Measurements from ENCODE around the gene GAB2. TPM values are rescaled to one million over a fixed set of nuclear protein-coding genes. Genes with fewer than 3 reads are reported as not detected.

GAB2 gene
- total RNA-seq, 1 experiment from 2014 or later: 5.0 TPM

GRCh38 chr11:78427615-78428265 is 10.1 kb upstream of the GAB2 start:
- DNase-seq (ENCODE audit: low read depth): no peak

GRCh38 chr11:78426845-78427244 is 9.2 kb upstream of the GAB2 start:
- DNase-seq (ENCODE audit: low read depth): no peak

DNA sequence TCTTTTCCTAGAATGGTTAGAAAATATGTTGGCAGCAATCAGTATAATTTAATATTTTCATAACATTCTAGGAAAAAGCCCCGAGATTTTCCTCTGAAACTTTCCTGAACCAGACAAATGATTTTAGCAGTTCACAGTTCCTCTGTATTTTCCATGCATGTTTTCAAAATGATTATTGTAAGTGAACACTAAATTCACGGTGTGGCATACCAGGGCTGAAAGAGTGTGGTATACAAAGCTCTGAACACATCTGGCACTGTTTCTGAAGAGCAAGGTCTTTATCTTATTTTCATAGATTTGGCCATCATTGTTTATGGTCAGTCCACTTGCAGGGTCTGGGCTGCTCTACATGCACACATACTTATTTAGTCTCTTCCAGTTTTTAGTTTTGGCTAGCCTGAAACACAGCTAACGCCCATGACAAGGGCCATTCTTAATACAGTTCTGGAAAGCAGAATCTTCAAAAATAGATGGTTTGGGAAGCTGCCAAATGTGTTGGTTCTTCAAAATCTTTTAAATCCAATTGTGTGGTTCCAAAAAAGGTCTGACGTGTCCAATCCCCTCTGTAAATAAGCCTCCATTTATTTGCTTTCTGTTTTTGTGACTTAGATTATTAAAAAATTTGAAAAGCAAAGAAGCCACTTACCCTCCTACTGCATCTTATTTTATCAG is 7.9 kb upstream of the GAB2 start:
- DNase-seq (ENCODE audit: low read depth): no peak

DNA sequence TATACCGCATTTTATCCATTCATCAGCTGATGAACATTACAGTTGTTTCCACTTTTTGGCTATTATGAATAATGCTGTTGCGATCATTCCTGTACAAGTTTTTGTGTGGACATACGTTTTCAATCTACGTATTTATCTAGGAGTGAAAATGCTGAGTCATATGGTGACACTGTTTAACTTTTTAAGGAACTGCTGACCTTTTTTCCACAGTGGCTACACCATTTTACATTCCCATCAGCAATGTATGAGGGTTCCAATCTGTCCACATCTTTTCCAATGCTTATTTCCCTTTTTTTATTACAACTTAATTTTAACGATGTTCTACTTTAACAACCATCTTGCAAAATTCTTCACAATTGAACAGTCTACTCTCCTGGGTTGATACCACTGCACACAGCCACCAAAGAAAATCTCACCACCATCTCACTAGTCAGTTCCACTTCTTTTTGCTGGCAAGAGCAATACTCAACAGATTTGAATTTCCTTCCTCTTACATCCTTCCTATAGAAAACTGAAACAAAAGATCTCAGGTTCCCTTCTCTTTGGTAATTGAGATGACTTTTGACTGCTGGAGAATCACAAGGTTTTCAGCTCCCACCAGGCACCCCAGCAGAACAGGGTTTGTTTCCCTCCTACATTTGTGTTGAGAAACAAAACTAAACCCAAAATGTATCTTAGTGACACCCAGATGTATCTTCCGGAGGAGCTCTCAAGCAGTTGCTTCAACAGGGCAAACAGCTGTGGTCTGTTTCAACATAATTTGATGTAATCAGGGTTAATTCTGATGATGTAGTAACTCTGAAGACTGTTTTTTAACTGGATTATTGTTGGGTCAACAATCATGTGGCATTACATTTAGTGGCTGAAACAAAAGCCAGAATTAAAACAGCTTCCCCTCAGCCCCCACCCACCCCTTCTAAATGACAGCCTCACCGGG is 7.0 kb upstream of the GAB2 start:
- peak; percentile 29 for DNase-seq (ENCODE audit: low read depth)

GRCh38 chr11:78423241-78423640 is 5.6 kb upstream of the GAB2 start:
- DNase-seq (ENCODE audit: low read depth): no peak

DNA sequence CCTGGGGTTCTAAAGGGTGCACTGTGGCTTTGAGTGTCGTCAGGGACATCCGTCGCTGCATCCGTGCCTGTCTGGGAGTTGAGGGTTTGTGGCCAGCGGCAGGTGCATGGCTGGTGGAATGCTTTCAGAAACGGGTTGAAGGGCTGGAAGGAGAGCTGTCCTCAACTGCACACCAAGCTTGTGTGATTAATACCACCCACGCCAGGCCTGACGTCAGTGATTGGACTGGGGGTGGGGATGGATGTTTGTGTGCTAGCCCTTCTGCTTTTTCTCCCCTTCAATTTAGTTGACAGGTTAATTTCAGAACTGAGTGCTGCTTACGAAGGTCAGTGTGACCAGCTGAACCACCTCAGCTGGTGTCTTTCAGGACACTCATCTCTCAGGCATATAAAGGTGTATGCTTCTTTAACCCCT is 3.2 kb upstream of the GAB2 start:
- DNase-seq (ENCODE audit: low read depth): peak; percentile 14

- peak; percentile 75 for DNase-seq (ENCODE audit: low read depth)
These were observed 2.7 kb upstream of the GAB2 start for GRCh38 chr11:78420255-78420764.

GRCh38 chr11:78419327-78419726 is 1.7 kb upstream of the GAB2 start:
- peak; percentile 80 for DNase-seq (ENCODE audit: low read depth)

DNA sequence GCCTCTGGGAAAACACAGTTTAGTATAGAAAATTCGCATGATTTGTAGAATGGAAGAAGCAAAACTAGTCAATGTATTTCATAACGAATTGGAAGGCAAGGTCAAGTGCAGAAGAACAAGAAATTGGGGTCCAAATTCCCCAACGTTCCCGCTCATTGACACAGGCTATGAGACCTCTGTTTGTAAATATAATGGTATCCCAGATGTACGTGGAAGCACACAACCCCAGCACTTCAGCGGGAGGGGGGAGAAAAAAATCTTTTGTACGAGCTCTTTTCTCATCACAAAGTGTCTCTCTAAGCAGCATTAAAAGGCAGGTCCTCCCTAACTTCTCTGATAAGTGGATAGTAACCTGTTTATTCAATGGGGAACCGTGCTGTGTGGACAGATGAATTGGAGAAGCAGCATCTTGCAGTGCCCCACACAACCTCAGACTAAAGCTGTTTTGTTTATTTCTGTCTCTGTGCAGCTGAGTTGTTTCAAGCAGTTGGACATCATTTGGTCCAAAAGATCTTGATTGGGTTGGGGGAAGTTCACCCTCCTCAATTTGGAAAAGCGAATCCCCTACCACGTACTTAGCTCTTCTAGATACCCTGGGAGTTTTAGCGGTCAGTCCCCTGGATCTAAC is 1.1 kb upstream of the GAB2 start:
- no peak for DNase-seq (ENCODE audit: low read depth)

- DNase-seq (ENCODE audit: low read depth): peak; percentile 78
These were observed 416 bp upstream of the GAB2 start for GRCh38 chr11:78417888-78418583.

GRCh38 chr11:78416285-78417174 is 1.1 kb downstream of the GAB2 start:
- peak; percentile 86 for DNase-seq (ENCODE audit: low read depth)

DNA sequence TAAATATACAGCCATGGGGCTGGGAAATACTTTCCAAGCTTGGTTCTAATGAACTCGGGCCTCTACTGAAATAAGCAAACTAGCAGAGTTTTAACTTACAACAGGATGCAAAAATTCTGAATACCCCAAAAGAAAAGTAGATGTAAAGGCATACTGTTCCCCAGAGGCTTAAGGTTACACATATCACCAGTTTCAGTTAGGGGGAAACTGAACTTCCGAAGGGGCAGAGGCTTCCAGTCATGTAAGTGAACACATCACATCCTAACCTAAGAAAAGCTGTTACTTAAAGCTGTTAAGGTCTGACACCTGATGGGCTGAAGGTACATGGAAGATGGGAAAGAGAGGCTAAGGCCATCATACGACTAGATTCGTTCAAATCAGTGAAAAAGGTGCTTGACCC is 2.3 kb downstream of the GAB2 start:
- DNase-seq (ENCODE audit: low read depth): no peak

DNA sequence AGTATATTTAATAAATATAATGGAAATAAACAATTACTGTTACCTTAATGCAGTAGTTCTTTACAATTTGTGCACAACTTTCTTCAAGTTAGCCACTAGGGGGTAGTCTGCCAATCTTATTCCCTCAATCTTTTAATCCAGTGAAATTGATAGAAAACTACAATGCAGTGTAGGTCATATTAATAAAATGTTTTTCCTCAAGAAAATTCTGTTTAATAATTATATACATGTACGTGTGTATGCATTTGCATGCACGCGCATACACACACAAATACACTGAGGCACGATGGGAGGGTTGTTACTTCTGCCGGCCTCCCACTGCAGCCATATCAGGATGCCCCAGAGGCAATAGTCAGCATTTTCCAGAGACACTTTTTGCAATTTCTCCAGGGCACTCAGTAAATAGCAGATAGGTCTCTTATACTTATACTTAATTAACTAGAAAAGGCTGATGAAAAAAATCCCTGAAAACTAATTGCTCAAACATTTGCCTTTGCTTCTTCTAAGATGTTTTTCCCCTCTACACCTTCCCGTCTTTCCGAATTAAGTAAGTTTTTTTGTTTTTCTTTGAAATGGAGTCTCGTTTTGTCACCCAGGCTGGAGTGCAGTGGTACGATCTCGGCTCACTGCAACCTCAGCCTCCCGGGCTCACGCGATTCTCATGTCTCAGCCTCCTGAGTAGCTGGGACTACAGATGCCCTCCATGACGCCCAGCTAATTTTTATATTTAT is 3.1 kb downstream of the GAB2 start:
- DNase-seq (ENCODE audit: low read depth): peak; percentile 31

DNA sequence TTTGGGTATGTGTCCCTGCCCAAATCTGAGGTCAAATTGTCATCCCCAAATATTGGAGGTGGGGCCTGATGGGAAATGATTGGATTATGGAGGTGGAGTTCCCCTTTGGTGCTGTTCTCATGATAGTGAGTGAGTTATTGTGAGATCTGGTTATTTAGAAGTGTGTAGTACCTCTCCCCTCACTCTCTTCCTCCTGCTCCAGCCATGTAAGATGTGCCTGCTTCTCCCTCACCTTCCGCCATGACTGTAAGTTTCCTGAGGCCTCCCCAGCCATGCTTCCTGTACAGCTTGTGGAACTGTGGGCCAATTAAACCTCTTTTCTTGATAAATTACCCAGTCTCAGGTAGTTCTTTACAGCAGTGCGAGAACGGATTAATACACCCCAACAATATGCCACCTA is 9.0 kb downstream of the GAB2 start:
- DNase-seq (ENCODE audit: low read depth): no peak

- no peak for DNase-seq (ENCODE audit: low read depth)
These were observed 10.9 kb downstream of the GAB2 start for GRCh38 chr11:78406568-78407196.

- no peak for DNase-seq (ENCODE audit: low read depth)
These were observed 11.8 kb downstream of the GAB2 start for GRCh38 chr11:78405805-78406204.

DNA sequence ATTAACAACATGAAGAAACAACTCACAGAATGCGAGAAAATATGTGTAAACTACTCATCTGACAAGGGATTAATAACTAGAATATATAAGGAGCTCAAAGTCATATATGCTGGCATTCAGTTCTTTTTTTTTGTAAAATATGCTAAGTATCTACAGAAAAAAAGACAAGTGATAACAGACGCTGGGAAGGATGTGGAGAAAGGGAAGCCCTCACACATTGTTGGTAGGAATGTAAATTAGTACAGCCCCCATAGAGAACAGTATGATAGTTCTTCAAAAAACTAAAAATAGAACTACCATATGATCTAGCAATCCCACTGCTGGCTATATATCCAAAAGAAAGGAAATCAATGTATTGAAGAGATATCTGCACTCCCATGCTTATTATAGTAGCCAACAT is 13.8 kb downstream of the GAB2 start:
- no peak for DNase-seq (ENCODE audit: low read depth)

DNA sequence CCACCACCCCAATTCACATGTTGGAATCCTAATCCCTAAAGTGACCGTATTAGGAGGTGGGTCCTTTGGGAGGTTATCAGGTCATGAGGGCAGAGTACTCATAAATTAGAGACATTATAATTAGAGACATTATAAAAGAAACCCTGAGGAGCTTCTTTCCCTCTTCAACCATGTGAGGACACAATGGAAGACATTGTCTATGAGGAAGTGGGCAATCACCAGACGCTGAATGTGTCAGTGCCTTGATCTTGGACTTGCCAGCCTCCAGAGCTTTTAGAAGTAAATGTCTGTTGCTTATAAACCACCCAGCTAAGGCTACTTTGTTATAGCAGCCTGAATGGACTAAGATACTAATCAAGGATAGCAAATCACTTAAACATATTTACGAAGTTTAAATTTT is 14.8 kb downstream of the GAB2 start:
- no peak for DNase-seq (ENCODE audit: low read depth)

GRCh38 chr11:78400702-78401101 is 16.9 kb downstream of the GAB2 start:
- DNase-seq (ENCODE audit: low read depth): no peak

Data from RPMI7951 (cell line).